Neuronal stem cell (in vitro differentiated cells): ENCODE data around the gene FBH1.

Experiments used
- DNase-seq: peaks from one replicate; pipeline ENCODE4 v3.0.0-alpha.2; 2013; ENCODE audit warnings: low spot score
- H2AFZ ChIP-seq: one replicate; pipeline ENCODE4 v1.6.1; 2013; ENCODE audit warnings: mild to moderate bottlenecking, low read length, inconsistent platforms
- H2AK5ac ChIP-seq: 2 replicates; pipeline ENCODE4 v1.6.1; 2013; ENCODE audit warnings: low read depth, mild to moderate bottlenecking, inconsistent platforms, low read length, moderate library complexity, mixed read lengths
- H2BK120ac ChIP-seq: 2 replicates; pipeline ENCODE4 v1.6.1; 2013; ENCODE audit warnings: low read depth, mild to moderate bottlenecking, inconsistent platforms, low read length, moderate library complexity, mixed read lengths
- H2BK12ac ChIP-seq: one replicate; pipeline ENCODE4 v1.6.1; 2013; ENCODE audit warnings: low read length, inconsistent platforms
- H2BK15ac ChIP-seq: 2 replicates; pipeline ENCODE4 v1.6.1; 2013; ENCODE audit warnings: mild to moderate bottlenecking, low read length, inconsistent platforms, mixed read lengths
- H2BK5ac ChIP-seq: one replicate; pipeline ENCODE4 v1.6.1; 2013; ENCODE audit warnings: inconsistent platforms, mild to moderate bottlenecking, low read length, moderate library complexity
- H3K14ac ChIP-seq: one replicate; pipeline ENCODE4 v1.6.1; 2013; ENCODE audit warnings: low read length, inconsistent platforms
- H3K18ac ChIP-seq: 2 replicates; pipeline ENCODE4 v1.6.1; 2013; ENCODE audit warnings: low read length, inconsistent platforms
- H3K23ac ChIP-seq: 2 replicates; pipeline ENCODE4 v1.6.1; 2013; ENCODE audit warnings: low read depth, mild to moderate bottlenecking, mixed read lengths, low read length, inconsistent platforms; ENCODE audit not compliant: poor library complexity
- H3K27ac ChIP-seq: replicated peaks from 3 replicates; pipeline ENCODE4 v1.5.1; 2013; ENCODE audit warnings: low read length, inconsistent platforms
- H3K27me3 ChIP-seq, 3 experiments: 2 replicates each; pipeline ENCODE4 v1.6.1; 2013; ENCODE audit warnings: low read length in 3 of 3, mild to moderate bottlenecking in 2 of 3, inconsistent platforms in 1 of 3, low read depth in 1 of 3, mixed read lengths in 1 of 3, moderate library complexity in 1 of 3; ENCODE audit not compliant: control insufficient read depth in 3 of 3, insufficient read depth in 3 of 3
- H3K36me3 ChIP-seq, 2 donors: replicated peaks in 1 of 2; 2 replicates each; pipeline ENCODE4 v1.6.1; 2013; ENCODE audit warnings: low read length in 2 of 2; ENCODE audit not compliant: control insufficient read depth in 2 of 2, insufficient read depth in 2 of 2
- H3K4ac ChIP-seq: 2 replicates; pipeline ENCODE4 v1.6.1; 2013; ENCODE audit warnings: inconsistent platforms, mild to moderate bottlenecking, low read length, moderate library complexity
- H3K4me1 ChIP-seq, 2 donors: 1 replicate in 1 of 2; 2 replicates in 1 of 2; pipeline ENCODE4 v1.6.1; 2013; ENCODE audit warnings: low read length in 2 of 2, low read depth in 1 of 2; ENCODE audit not compliant: control insufficient read depth in 2 of 2, insufficient read depth in 1 of 2
- H3K4me2 ChIP-seq: one replicate; pipeline ENCODE4 v1.6.1; 2013; ENCODE audit warnings: mild to moderate bottlenecking, low read length, inconsistent platforms; ENCODE audit not compliant: insufficient read depth, poor library complexity, severe bottlenecking
- H3K4me3 ChIP-seq, 2 donors: 2 replicates each; pipeline ENCODE4 v1.5.1; 2013; ENCODE audit warnings: low read length in 2 of 2, mild to moderate bottlenecking in 2 of 2, inconsistent platforms in 1 of 2, moderate library complexity in 1 of 2
- H3K79me1 ChIP-seq: one replicate; pipeline ENCODE4 v1.6.1; 2013; ENCODE audit warnings: low read depth, mild to moderate bottlenecking, inconsistent platforms, low read length, moderate library complexity
- H3K9ac ChIP-seq: one replicate; pipeline ENCODE4 v1.6.1; 2013; ENCODE audit warnings: mild to moderate bottlenecking, low read depth, low read length, inconsistent platforms; ENCODE audit not compliant: poor library complexity
- H3K9me3 ChIP-seq, 2 donors: replicated peaks in 1 of 2; 2 replicates each; pipeline versions ENCODE3 to v1.6.1; 2013; ENCODE audit warnings: low read length in 2 of 2, mild to moderate bottlenecking in 2 of 2, inconsistent platforms in 1 of 2, low read depth in 1 of 2, mixed read lengths in 1 of 2, moderate library complexity in 1 of 2; ENCODE audit not compliant: control insufficient read depth in 2 of 2, insufficient read depth in 1 of 2
- H4K8ac ChIP-seq: one replicate; pipeline ENCODE4 v1.6.1; 2013; ENCODE audit warnings: low read depth, mild to moderate bottlenecking, inconsistent platforms, low read length, moderate library complexity
- H4K91ac ChIP-seq: one replicate; pipeline ENCODE4 v1.6.1; 2013; ENCODE audit warnings: low read length, low read depth, mild to moderate bottlenecking, inconsistent platforms; ENCODE audit not compliant: poor library complexity
- WGBS, 2 donors: extraction: QIAGEN DNeasy Blood & Tissue Kit; methylation state at CpG; one replicate each; pipeline ENCODE4 v1.1.7; 2013; ENCODE audit warnings: missing lambda C conversion rate in 2 of 2, mixed read lengths in 1 of 2; ENCODE audit not compliant: insufficient read length in 2 of 2, insufficient replicate concordance in 1 of 2; ENCODE audit errors: extremely low coverage in 2 of 2; 5-methylcytosine and 5-hydroxymethylcytosine counted together

The FBH1 gene

GRCh38 chr10:5973069-5973468 lies 83.0 kb downstream of the FBH1 start:
- Histone ChIP-seq H4K91ac (no peak overlapping the region), H3K27ac (no peak overlapping the region), H4K8ac (no peak overlapping the region), H2AK5ac (no peak overlapping the region), H2BK5ac (no peak overlapping the region), H3K4me3 (no peak overlapping the region), H3K9me3 (no peaks in the 10 kb centered on the region), H3K4me2 (no peak overlapping the region), H3K36me3 (no peaks in the 10 kb centered on the region), H3K4me1 (peaks cover 3 to 6% of the 10 kb centered on the region in 2 donors), H3K79me1 (no peaks in the 10 kb centered on the region), H2BK120ac (no peak overlapping the region), H3K27me3 (peaks cover 7 to 51% (median 25%) of the 10 kb centered on the region in 3 experiments), H2AFZ (no peak overlapping the region), H2BK15ac (no peak overlapping the region), H2BK12ac (no peak overlapping the region), H3K23ac (no peak overlapping the region), H3K4ac (no peak overlapping the region), H3K14ac (no peak overlapping the region), H3K9ac (no peak overlapping the region), H3K18ac (no peak overlapping the region)
- no peak for DNase-seq
- no CpG with 5 or more reads among the region's 4 CpGs for WGBS, 2 donors

- Histone ChIP-seq H3K4me1 (peaks cover 0 to 4% of the 10 kb centered on the region in 2 donors), H2BK15ac (no peak overlapping the region), H3K14ac (no peak overlapping the region), H3K36me3 (no peaks in the 10 kb centered on the region), H4K91ac (no peak overlapping the region), H2BK5ac (no peak overlapping the region), H3K9ac (no peak overlapping the region), H3K4me2 (no peak overlapping the region), H3K4ac (no peak overlapping the region), H2BK120ac (no peak overlapping the region), H4K8ac (no peak overlapping the region), H3K4me3 (no peak overlapping the region), H3K27ac (no peak overlapping the region), H2AFZ (no peak overlapping the region), H2AK5ac (no peak overlapping the region), H3K79me1 (no peaks in the 10 kb centered on the region), H3K18ac (no peak overlapping the region), H3K9me3 (no peaks in the 10 kb centered on the region), H3K27me3 (peaks cover 9 to 78% (median 36%) of the 10 kb centered on the region in 3 experiments), H2BK12ac (no peak overlapping the region), H3K23ac (no peak overlapping the region)
- WGBS, 2 donors: no CpG with 5 or more reads among the region's 20 CpGs
- DNase-seq: no peak
Measured at GRCh38 chr10:5975641-5976473, 85.8 kb downstream of the FBH1 start.

GRCh38 chr10:5976512-5977470 lies 86.7 kb downstream of the FBH1 start:
- Histone ChIP-seq H3K4me1 (peaks cover 0 to 4% of the 10 kb centered on the region in 2 donors), H3K9ac (peak overlapping the region; percentile 16), H3K79me1 (no peaks in the 10 kb centered on the region), H3K14ac (no peak overlapping the region), H2AK5ac (no peak overlapping the region), H2BK5ac (no peak overlapping the region), H3K27ac (no peak overlapping the region), H2BK15ac (no peak overlapping the region), H4K91ac (no peak overlapping the region), H3K9me3 (no peaks in the 10 kb centered on the region), H3K36me3 (no peaks in the 10 kb centered on the region), H2BK12ac (peak overlapping the region; percentile 18), H3K27me3 (peaks cover 9 to 80% (median 36%) of the 10 kb centered on the region in 3 experiments), H4K8ac (no peak overlapping the region), H3K18ac (peak overlapping the region; percentile 80), H2AFZ (peak overlapping the region; percentile 93), H3K4me2 (peak overlapping the region; percentile 94), H2BK120ac (no peak overlapping the region), H3K4ac (no peak overlapping the region), H3K4me3 (peak overlapping the region; percentile 51 to 74), H3K23ac (peak overlapping the region; percentile 94)
- DNase-seq: no peak
- no CpG with 5 or more reads among the region's 82 CpGs for WGBS, 2 donors
